Measurements from ENCODE around the gene GTPBP4.

GTPBP4 gene

GRCh38 chr10:1050145-1050544 lies 61.9 kb downstream of the GTPBP4 start:
- Histone ChIP-seq H3K27me3 (ENCODE audit: insufficient read depth, poor library complexity, severe bottlenecking) (no peaks in the 10 kb centered on the region), H3K4me3 (ENCODE audit: severe bottlenecking) (peak overlapping the region; percentile 65), H3K9me3 (ENCODE audit: severe bottlenecking) (no peaks in the 10 kb centered on the region), H3K4me1 (ENCODE audit: insufficient read depth, poor library complexity, severe bottlenecking) (peaks cover 22% of the 10 kb centered on the region), H3K27ac (ENCODE audit: poor library complexity, severe bottlenecking) (peak overlapping the region; percentile 91), H3K36me3 (ENCODE audit: low read depth) (peaks cover 49% of the 10 kb centered on the region)
- no peak for DNase-seq (ENCODE audit: low spot score)
- no peak for TF ChIP-seq CTCF (IDR thresholded peaks at IDR 0.05; ENCODE audit: poor library complexity, severe bottlenecking)
- ATAC-seq (ENCODE audit: low read depth) = no peak

- Histone ChIP-seq H3K36me3 (ENCODE audit: low read depth) (peaks cover 45% of the 10 kb centered on the region), H3K27me3 (ENCODE audit: insufficient read depth, poor library complexity, severe bottlenecking) (no peaks in the 10 kb centered on the region), H3K9me3 (ENCODE audit: severe bottlenecking) (no peaks in the 10 kb centered on the region), H3K4me3 (ENCODE audit: severe bottlenecking) (peak overlapping the region; percentile 65), H3K27ac (ENCODE audit: poor library complexity, severe bottlenecking) (peak overlapping the region; percentile 91), H3K4me1 (ENCODE audit: insufficient read depth, poor library complexity, severe bottlenecking) (peaks cover 19% of the 10 kb centered on the region)
- ATAC-seq (ENCODE audit: low read depth) (no peak), DNase-seq (ENCODE audit: low spot score) (no peak)
- no peak for TF ChIP-seq CTCF (IDR thresholded peaks at IDR 0.05; ENCODE audit: poor library complexity, severe bottlenecking)
Measured at GRCh38 chr10:1050554-1050953, 62.3 kb downstream of the GTPBP4 start.

- no peak for TF ChIP-seq CTCF (IDR thresholded peaks at IDR 0.05; ENCODE audit: poor library complexity, severe bottlenecking)
- H3K4me1 ChIP-seq (ENCODE audit: insufficient read depth, poor library complexity, severe bottlenecking) = peaks cover 35% of the 10 kb centered on the region
- no peaks in the 10 kb centered on the region for H3K9me3 ChIP-seq (ENCODE audit: severe bottlenecking)
- H3K27ac ChIP-seq (ENCODE audit: poor library complexity, severe bottlenecking) = peak overlapping the region; percentile 89
- ATAC-seq (ENCODE audit: low read depth) (peak; percentile 47), DNase-seq (ENCODE audit: low spot score) (no peak)
- peak overlapping the region; percentile 96 for H3K4me3 ChIP-seq (ENCODE audit: severe bottlenecking)
- peaks cover 43% of the 10 kb centered on the region for H3K36me3 ChIP-seq (ENCODE audit: low read depth)
- no peaks in the 10 kb centered on the region for H3K27me3 ChIP-seq (ENCODE audit: insufficient read depth, poor library complexity, severe bottlenecking)
Measured at GRCh38 chr10:1054684-1055083, 66.5 kb downstream of the GTPBP4 start.

GRCh38 chr10:1056326-1057105 lies 68.3 kb downstream of the GTPBP4 start, which contains the start of gene WDR37:
WDR37 (plus strand) TSS chr10:1056385; CDS start chr10:1072156, 15,771 bp downstream.
- no peak for TF ChIP-seq CTCF (IDR thresholded peaks at IDR 0.05; ENCODE audit: poor library complexity, severe bottlenecking)
- ATAC-seq (ENCODE audit: low read depth) (peak; percentile 80), DNase-seq (ENCODE audit: low spot score) (peak; percentile 80)
- Histone ChIP-seq H3K36me3 (ENCODE audit: low read depth) (peaks cover 39% of the 10 kb centered on the region), H3K4me3 (ENCODE audit: severe bottlenecking) (peak within 1 kb of the TSS; percentile 96), H3K9me3 (ENCODE audit: severe bottlenecking) (no peaks in the 10 kb centered on the region), H3K27me3 (ENCODE audit: insufficient read depth, poor library complexity, severe bottlenecking) (no peaks in the 10 kb centered on the region), H3K27ac (ENCODE audit: poor library complexity, severe bottlenecking) (peak within 1 kb of the TSS; percentile 89), H3K4me1 (ENCODE audit: insufficient read depth, poor library complexity, severe bottlenecking) (peaks cover 44% of the 10 kb centered on the region)

All from RWPE2 (cell line).